ENCODE data around the gene SLC6A4.
"Not testable (repeated sequence)": the region's sequence is repeated elsewhere in the genome, so short reads cannot be mapped to it uniquely, and the experiment has no call there.

The SLC6A4 gene

GRCh38 chr17:30165147-30165546 lies 70.3 kb downstream of the SLC6A4 start:
- no peak for DNase-seq

GRCh38 chr17:30164531-30164930 lies 71.0 kb downstream of the SLC6A4 start:
- no peak for DNase-seq

- no peak for DNase-seq
Observed at GRCh38 chr17:30161601-30162000, 73.9 kb downstream of the SLC6A4 start.

GRCh38 chr17:30160419-30161172 lies 74.9 kb downstream of the SLC6A4 start:
- DNase-seq: no peak

- DNase-seq: no peak
Observed at GRCh38 chr17:30158896-30159625, 76.4 kb downstream of the SLC6A4 start.

GRCh38 chr17:30155389-30155788 lies 80.1 kb downstream of the SLC6A4 start:
- no peak for DNase-seq

- no peak for DNase-seq
Observed at GRCh38 chr17:30153463-30153862, 82.0 kb downstream of the SLC6A4 start.

GRCh38 chr17:30151471-30151870 lies 84.0 kb downstream of the SLC6A4 start:
- no peak for DNase-seq

GRCh38 chr17:30148376-30148775 lies 87.1 kb downstream of the SLC6A4 start:
- DNase-seq: no peak

- not testable (repeated sequence) for DNase-seq
Observed at GRCh38 chr17:30147860-30148259, 87.6 kb downstream of the SLC6A4 start.

Measured in NCI-H1105 treated with DMSO at 0.1 percent for 48 hours (cell line).